Lower leg skin (tissue), 4 donors: Measurements from ENCODE around the gene ATRX. TPM values are rescaled to one million over a fixed set of nuclear protein-coding genes. Genes with fewer than 3 reads are reported as not detected.
"Not testable (repeated sequence)": the region's sequence is repeated elsewhere in the genome, so short reads cannot be mapped to it uniquely, and the experiment has no call there.

Source experiments
- DNase-seq, 2 donors: peaks; one replicate each; pipeline ENCODE4 v3.0.0-alpha.2; 2019; ENCODE audit warnings: low spot score in 2 of 2
- H3K4me3 ChIP-seq: fragments of 200-600 bp; sonication (generic); 2 replicates; pipeline ENCODE4 v1.5.1; 2017; ENCODE audit warnings: mild to moderate bottlenecking, low read depth; ENCODE audit not compliant: poor library complexity, severe bottlenecking
- POLR2A ChIP-seq, 2 donors: fragments of 450-650 bp; IDR thresholded peaks; one replicate each; pipeline ENCODE4 v1.6.1; 2016 to 2017; ENCODE audit warnings: antibody characterized with exemption in 2 of 2, mild to moderate bottlenecking in 1 of 2, moderate library complexity in 1 of 2
- WGBS, 2 donors: methylation state at CpG; one replicate each; pipeline ENCODE4 v1.1.5; 2018; 5-methylcytosine and 5-hydroxymethylcytosine counted together
- intact Hi-C: fragments of 100-400 bp; cut with DNase I; formaldehyde crosslinking; loops from one replicate; pipeline ENCODE4 v1.15.0; 2023; ENCODE audit warnings: low total_unique reads
- total RNA-seq, 4 donors: library from RNA; depleted of rRNA; stranded (reverse); fragments of >200 nt; gene quantifications; one replicate each; pipeline ENCODE4 v1.1.0, GENCODE V29; 2016
- TF ChIP-seq, protein P1 (sequence below), 3 donors: fragments of 450-650 bp; IDR thresholded peaks; one replicate each; pipeline ENCODE4 v1.5.1; 2016; ENCODE audit warnings: antibody characterized with exemption in 3 of 3, mild to moderate bottlenecking in 3 of 3, moderate library complexity in 2 of 3

Gene ATRX
- total RNA-seq, 4 donors from 2014 or later, result 40.2 to 90.0 (median 71.3) TPM

DNA sequence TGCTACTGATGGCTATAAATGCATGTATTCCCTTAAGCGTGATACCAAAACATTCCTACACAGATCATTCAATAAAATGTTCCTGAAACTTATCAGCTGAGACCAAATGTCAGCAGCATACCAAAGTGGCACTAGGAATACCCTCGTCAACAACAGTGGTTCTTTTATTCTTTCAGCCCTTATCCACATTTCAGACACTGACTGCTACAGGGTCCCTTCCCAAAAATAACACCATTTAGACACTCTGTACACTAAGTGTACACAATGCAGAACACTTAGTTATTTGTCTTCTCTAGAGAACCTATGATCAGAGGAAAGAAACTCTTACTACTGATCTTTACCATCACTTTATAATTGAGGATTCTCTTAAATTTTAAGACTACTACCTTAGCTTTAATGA, 94.1 kb downstream of the ATRX start:
- no peak overlapping the region for H3K4me3 ChIP-seq
- DNase-seq, result no peak
- WGBS, 2 donors, result 73 to 75% methylated on average over 2 of the region's 2 CpGs
- no peak for TF ChIP-seq POLR2A (IDR thresholded peaks at IDR 0.05)
- TF ChIP-seq, protein P1, sequence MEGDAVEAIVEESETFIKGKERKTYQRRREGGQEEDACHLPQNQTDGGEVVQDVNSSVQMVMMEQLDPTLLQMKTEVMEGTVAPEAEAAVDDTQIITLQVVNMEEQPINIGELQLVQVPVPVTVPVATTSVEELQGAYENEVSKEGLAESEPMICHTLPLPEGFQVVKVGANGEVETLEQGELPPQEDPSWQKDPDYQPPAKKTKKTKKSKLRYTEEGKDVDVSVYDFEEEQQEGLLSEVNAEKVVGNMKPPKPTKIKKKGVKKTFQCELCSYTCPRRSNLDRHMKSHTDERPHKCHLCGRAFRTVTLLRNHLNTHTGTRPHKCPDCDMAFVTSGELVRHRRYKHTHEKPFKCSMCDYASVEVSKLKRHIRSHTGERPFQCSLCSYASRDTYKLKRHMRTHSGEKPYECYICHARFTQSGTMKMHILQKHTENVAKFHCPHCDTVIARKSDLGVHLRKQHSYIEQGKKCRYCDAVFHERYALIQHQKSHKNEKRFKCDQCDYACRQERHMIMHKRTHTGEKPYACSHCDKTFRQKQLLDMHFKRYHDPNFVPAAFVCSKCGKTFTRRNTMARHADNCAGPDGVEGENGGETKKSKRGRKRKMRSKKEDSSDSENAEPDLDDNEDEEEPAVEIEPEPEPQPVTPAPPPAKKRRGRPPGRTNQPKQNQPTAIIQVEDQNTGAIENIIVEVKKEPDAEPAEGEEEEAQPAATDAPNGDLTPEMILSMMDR (IDR thresholded peaks at IDR 0.05), result no peak
- intact Hi-C loops, result no loop called here

GRCh38 chrX:77689376-77689775, 96.6 kb downstream of the ATRX start:
- DNase-seq, result no peak
- TF ChIP-seq, protein P1 (IDR thresholded peaks at IDR 0.05), result no peak
- TF ChIP-seq POLR2A (IDR thresholded peaks at IDR 0.05), result no peak
- intact Hi-C loops, result no loop called here
- no peak overlapping the region for H3K4me3 ChIP-seq
- 50 to 67% methylated on average over 1 of the region's 1 CpG for WGBS, 2 donors

DNA sequence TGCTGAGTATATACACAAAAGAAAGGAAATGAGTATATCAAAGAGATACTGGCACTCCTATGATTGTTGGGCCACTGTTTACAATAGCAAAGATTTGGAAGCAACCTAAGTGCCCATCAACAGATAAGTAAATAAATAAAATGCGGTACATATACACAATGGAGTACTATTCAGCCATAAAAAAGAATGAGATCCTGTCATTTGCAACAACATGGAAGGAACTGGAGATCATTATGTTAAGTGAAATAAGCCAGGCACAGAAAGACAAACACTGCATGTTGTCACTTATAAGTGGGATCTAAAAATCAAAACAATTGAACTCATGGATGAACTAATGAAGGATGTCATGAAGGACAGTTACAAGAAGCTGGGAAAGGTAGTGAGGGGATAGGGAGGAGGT, 100.3 kb downstream of the ATRX start:
- H3K4me3 ChIP-seq, DNase-seq, intact Hi-C loops: not testable (repeated sequence)
- 94 to 100% methylated on average over 1 of the region's 1 CpG for WGBS, 2 donors

- TF ChIP-seq POLR2A (IDR thresholded peaks at IDR 0.05), result no peak
- TF ChIP-seq, protein P1 (IDR thresholded peaks at IDR 0.05), result no peak
- WGBS, 2 donors, result 66 to 95% methylated on average over 1 of the region's 1 CpG
- no peak overlapping the region for H3K4me3 ChIP-seq
- DNase-seq, result no peak
- intact Hi-C loops, result no loop called here
Measured at GRCh38 chrX:77679144-77679543, 106.9 kb downstream of the ATRX start.

- TF ChIP-seq, protein P1 (IDR thresholded peaks at IDR 0.05), result no peak
- TF ChIP-seq POLR2A (IDR thresholded peaks at IDR 0.05), result no peak
- WGBS, 2 donors, result 72 to 92% methylated on average over 3 of the region's 3 CpGs
- intact Hi-C loops, result no loop called here
- no peak for DNase-seq
- no peak overlapping the region for H3K4me3 ChIP-seq
Measured at GRCh38 chrX:77675986-77676385, 110.0 kb downstream of the ATRX start.

GRCh38 chrX:77668391-77669237, 117.4 kb downstream of the ATRX start:
- TF ChIP-seq, protein P1 (IDR thresholded peaks at IDR 0.05), result no peak
- no peak for TF ChIP-seq POLR2A (IDR thresholded peaks at IDR 0.05)
- intact Hi-C loops, result no loop called here
- WGBS, 2 donors, result 75 to 87% methylated on average over 10 of the region's 10 CpGs
- no peak for DNase-seq
- H3K4me3 ChIP-seq, result no peak overlapping the region
